CD4-positive, alpha-beta T cell treated with Interleukin-17A for 1 hour (primary cell): ENCODE results near the gene FBXW11.
"Not testable (repeated sequence)": the region's sequence is repeated elsewhere in the genome, so short reads cannot be mapped to it uniquely, and the experiment has no call there.

Experiments used
- DNase-seq: peaks from one replicate; pipeline ENCODE4 v3.0.0-alpha.2; 2020

FBXW11 gene

DNA sequence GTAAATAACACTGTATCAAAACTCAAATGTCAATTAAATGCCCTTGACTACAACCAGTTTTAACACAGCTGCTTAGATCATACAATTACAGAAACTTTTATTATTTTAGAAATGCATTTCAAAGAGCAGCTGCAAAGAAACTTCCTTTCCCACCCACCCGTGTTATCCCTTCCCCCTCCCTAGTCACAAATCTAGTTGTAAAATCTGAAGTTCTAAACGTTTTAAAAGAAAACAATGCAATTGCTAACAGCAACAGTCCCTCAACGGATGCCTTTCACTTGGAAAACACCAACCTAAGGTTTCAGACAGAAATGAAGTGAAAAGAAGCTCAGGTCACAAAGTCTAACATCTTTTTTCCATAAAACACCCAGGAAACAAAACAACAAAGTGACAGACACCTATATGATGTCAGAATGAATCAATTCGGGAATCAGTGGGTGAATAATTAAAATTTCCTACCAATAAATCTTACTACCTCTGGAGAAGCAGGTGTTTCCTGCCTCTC is 100.3 kb downstream of the FBXW11 start:
- DNase-seq, result no peak

DNA sequence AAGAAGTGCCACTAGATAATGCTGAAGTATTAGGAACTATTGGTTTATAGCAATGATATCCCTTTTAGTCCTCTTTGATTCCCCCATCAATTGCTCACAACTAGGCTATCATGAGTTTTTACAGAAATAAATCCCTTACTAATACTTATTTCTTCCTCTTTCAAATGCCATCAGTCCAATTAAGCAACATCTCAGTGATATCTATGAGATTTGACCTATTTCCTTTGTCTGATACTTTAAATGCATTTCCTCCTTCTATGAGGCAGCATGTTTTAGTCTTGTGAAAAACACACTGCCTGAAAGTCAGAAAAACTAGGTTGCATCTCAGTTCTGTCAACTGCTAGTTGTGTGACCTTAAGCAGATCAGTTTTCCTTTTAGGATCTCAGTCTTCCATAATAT is 101.6 kb downstream of the FBXW11 start:
- DNase-seq, result no peak

DNA sequence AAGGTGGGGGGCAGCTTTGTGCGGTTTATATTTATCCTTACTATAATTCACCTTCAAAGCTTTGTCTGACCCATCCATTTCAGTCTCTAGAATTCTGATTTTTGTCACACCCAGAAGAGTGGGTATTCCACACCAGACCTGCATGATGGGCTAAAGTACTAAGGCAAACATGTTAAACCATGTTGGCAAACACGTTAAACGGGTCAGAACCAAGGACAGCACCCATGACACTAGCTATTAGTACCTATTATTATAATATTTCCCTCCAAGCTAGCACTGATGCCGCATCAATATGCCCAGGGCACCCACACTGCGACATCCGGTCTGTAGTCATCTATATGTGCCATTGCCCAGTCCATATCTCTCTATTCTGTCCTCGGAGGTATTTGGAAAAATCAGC is 104.7 kb downstream of the FBXW11 start:
- DNase-seq, result no peak

DNA sequence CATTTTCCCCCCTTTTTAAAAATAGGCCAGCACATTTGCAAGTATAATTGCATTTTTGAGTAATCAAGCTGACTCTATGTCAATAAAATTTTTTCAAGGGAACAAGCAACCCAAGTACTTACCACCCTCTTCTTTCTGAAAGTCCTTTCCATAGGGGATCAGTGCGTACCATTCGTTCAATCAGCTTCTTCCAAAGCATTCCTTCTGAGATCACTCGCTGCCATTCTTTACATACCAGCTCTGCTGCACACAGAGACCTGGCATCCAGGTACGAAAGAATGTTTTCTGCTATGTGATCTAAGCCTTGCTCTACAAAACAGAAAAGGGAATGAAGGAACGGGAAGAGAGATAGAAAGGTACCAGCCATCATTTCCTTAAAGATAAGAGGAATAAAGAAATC is 106.6 kb downstream of the FBXW11 start:
- DNase-seq, result no peak

DNA sequence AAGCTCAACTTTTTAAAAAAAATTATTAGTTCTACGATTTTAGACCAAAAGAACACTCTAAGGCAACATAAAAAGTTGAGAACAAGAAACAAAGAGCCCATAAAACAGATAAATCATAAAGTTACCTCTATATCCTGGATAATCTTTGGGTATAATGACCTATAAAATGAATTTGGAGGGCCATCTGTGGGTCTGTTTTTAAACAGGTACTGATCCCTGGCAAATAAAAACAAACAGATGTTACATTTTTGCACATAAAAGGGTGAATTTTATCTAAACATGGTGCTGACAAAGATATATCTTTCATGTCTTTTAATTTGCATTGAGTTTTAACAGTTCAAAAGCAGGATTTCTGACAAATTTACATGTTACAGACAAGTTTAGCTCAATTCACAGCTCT is 107.6 kb downstream of the FBXW11 start:
- no peak for DNase-seq

DNA sequence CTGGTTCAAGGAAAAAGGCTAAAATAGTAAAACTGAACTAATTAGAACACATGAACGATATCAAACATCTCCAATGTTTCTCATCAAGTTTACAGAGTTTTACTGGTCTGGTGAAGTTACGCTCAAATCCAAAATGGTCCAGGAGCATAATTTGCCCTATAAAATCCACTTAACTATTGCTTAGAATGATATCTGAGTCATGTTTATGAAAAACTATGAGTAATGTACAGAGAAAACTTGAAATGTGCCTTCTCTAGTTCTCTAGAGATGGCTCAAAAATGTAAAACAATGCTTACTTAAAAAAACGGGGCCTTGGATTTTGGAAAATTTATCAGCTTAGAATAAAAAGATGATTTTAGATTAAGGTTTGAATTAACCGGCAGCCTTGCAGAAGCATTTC is 108.1 kb downstream of the FBXW11 start:
- no peak for DNase-seq

DNA sequence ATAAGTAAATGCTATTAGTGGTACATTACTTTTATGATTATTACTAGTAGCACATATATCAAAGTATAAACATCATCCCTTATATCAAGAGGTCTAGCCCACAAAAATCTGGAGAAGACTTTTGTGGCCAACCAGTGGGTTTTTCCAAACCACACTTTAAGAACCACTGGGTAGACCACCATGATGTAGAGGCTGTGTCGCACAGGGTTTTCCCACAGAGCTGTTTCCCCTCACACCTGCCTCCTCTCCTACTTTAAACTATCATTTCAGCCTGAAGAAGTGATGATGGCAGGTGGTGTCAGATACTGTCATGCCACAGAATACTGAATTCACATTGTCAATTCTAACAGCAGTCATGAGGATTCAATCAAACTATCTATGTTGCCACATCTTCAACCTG is 109.2 kb downstream of the FBXW11 start:
- no peak for DNase-seq

DNA sequence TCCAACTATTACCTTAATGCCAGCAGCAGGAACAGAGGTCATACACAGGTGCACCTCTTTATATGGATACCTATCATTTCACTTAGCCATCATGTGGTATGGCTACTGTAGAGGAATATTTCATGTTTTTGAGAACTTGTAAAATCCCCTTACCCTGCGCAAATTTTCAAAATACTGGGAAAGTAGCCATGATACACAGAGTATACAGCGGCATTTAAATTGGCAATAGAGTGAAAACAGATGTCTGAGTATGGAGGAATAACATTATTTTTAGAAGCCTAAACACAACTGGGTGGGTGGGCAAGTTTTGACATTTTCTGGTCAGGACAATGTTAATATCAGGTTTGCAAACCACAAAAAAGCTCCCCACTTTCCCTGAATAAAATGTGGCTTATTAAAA is 111.4 kb downstream of the FBXW11 start:
- no peak for DNase-seq

DNA sequence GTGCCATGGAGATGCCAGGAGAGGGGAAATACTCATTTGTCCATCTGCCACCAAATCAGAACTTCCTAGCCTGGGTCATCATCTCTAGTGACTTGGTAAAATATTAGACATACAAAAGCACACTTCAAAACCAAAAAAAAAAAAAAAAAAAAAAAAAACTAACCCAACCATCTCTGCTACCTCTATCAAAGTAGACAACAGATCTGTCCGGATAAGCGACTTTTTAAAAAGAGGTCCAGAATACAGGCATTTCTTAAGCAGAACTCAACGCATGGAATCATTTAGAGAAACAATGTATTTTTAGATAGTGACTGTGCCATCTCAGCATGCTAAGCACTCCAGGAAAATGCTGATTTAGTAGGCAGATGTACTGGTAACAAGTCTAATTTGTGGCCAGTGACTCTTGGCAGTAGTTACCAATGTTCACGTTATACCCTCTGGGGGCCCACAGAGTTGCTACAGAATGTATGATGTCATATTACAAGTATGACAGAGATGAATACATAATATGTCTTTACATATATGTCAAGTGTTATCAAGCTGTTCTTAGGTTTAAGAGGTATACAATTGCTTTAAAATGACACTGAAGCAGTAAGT is 113.0 kb downstream of the FBXW11 start:
- DNase-seq, result no peak

DNA sequence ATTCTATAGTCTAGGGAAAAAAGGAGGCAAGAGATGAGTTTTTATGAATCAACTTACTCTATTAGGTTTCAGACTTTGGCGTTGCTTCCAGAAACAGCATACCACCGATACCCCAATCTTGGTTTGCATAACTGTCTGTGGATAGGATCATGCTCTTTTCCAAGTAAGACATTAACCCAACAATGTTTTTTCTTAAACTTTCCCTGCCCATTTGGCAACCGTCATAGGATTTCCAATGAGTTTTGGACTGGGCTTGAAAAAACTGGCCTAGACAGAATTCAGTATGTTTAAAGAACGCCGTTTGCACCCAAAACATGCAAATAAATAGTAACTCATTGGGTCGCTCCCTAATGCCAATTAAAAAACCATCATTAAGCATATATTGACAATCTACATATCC is 114.8 kb downstream of the FBXW11 start:
- no peak for DNase-seq

DNA sequence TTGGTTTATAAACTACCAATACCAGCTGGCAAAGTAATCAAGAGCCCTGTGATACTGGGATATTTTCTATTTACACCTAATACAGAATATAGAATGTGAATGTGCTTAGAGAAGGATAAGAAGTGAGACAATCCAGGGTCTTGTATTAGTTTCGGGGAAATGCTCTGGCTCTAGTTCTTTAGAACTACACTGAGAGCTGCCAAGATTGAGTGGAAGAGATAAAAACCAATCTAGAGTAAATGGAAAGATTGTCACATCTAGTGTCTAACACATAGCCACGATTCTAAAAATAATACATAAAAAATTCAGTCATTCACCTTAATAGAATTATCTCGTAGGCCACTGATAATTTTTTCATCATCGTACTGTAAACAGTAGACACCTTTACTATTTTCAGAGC is 115.3 kb downstream of the FBXW11 start:
- no peak for DNase-seq

DNA sequence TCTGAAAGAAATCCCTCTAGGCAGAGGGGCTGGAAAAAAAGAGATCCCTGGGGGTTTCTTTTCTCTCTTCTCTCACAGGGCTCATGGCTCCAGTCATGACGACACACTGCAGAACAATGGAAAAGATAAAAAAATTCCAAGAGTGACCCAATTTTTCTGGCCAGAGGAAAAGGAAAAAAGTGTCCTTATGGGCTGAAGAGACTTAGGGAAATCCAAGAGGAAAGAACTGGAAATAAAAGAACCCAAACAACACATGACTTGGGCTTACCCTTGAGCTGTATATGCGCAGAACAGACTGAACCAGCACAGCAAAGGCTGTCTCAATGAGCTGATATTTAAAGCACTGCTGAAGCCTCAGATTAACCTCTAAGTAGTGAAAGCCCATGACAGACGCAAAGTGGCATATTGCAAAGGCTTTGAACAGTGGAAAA is 118.4 kb downstream of the FBXW11 start:
- no peak for DNase-seq

DNA sequence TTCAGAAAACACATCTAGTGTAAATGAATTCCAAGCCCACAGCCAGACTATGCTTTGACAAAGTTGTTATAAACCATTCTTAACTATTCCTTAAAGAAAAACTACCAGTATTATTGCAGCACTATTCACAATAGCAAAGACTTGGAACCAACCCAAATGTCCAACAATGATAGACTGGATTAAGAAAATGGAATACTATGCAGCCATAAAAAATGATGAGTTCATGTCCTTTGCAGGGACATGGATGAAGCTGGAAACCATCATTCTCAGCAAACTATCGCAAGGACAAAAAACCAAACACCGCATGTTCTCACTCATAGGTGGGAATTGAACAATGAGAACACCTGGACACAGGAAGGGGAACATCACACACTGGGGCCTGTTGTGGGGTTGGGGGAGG is 120.4 kb downstream of the FBXW11 start:
- DNase-seq, result not testable (repeated sequence)

DNA sequence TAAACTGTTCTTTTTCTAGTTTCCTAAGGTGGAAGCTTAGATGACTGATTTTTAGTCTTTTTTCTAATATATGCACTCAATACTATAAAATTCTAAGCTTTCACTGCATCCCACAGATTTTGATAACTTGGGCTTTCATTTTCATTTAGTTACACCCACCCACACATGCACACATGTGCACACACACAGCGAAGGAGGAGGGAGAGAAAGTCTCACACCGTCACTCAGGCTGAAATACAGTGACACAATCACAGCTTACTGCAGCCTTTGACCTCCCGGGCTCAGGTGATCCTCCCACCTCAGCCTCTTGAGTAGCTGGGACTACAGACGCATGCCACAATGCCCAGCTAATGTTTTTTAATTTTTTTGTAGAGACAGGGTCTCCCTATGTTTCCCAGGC is 124.3 kb downstream of the FBXW11 start:
- no peak for DNase-seq

DNA sequence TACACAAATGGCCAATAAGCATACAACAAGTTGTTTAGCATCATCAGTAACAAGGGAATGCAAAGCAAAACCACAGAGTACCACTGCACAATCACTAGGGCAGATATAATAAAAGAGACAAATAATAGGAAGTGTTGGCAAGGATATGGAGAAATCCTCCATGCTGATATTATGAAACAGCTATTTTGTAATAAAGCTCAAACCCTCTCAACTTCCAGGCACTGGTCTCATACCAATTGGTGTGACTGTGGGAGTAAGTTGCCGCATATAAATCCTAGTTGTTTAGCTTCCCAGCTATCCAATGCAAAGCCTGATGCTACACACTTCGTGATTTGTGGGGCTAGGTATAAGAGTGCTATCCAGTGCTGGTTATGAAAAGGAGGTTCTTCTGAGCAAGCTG is 132.2 kb downstream of the FBXW11 start:
- DNase-seq, result no peak

DNA sequence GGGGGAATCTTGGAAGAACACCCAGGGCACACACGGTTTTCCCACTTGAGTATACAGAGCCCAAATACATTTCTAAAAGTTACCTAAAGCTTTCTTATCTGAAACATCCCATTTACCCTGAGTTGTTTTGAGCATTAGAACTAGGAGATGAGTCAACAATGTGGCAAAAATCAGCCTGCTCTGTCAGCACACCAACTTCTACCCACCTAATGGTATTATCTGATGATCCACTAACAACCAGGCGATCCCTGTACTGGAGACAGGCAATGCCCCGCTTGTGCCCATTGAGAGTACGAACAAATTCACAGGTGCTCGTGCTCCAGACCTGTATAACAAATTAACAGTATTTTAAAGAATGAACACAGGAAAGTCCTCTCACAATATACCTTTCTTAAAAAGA is 133.8 kb downstream of the FBXW11 start:
- no peak for DNase-seq

DNA sequence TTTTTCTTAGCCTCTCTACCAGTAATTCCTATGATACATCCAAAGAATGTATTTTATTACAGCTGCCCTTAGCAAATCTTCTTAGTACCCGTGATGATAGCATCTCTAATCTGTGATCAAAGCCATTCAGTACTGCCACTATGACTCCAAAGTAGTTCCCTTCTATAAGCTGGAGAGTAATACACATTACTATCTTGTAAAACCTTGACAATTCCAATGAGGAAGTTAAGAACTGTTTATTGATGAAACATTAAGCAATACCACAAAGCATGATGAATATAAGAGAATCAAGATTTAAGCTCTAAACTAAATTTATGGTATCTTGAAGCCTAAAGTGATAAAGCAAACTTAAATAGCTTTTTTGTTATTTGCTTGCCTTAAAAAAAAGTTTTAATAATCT is 134.7 kb downstream of the FBXW11 start:
- DNase-seq, result no peak

DNA sequence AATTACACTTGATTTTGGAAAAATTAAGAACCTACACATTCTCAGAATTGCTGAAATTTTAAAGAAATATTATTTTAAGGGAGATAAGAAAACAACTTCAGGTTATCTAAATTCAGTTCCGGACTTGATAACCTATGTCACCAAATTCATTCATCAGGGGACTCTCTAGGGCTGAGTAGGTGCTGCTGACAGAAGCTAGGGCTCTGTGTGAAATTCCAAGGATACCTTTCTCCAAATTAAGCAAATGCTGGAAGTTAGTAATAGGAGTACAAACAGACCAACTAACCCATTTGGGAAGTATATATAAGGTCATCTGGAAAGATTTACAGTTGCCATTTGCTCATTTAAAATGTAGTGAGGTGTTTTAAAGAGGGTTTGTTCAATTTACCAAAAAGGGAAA is 136.5 kb downstream of the FBXW11 start:
- no peak for DNase-seq

DNA sequence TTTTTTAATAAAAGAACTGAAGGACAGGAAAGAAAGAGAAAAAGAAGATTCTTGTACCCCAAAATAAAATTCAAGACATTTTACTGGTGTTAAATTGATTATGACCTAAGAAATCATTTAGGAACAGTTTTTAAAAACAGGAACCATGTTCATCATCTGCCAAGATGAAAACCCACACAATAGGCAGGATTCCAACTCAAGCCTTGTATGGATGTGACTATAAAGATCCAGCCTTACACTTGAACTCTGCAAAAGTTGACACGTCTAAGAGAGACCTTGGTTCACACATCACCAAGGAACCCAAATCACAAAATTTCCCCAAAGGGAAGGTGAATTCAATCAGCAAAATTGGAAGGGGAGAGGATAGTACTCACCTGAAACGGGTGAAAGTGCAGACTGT is 138.2 kb downstream of the FBXW11 start:
- DNase-seq, result no peak

DNA sequence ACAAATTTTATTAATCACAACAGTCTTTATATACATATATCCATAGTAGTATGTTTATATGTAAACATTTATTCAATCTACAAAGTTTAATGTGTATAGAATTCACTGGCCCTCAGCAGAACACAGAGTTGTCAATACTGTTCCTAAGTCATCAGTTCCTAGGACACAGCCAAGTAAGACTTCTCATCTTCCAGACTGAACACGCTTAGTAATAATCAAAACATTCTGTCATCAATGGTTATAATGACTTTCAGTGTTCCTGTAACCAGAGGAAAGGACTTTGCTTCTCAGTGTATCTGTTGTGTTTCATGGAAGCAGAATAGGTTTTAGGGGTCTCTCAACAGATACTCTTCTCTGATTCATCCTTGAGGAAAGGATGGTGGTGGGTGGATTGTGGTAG is 138.7 kb downstream of the FBXW11 start:
- DNase-seq, result no peak

DNA sequence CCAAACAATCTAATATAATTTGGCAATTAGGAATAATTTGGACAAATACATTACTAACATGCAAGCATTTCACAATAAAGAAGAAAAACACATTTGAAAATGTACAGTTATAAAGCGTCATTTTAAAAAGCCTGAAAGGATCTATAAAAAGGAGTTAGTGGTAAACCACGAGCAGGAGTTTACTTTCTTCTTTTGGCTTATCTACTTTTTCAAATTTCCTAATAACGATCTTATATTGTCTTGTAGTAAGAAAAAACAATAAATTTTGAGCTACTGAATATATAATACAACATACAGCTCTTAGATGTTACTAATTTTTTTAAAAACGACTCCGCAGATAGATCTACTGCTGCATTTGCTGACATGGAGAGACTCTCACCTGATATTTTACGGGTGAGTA is 141.0 kb downstream of the FBXW11 start:
- no peak for DNase-seq

DNA sequence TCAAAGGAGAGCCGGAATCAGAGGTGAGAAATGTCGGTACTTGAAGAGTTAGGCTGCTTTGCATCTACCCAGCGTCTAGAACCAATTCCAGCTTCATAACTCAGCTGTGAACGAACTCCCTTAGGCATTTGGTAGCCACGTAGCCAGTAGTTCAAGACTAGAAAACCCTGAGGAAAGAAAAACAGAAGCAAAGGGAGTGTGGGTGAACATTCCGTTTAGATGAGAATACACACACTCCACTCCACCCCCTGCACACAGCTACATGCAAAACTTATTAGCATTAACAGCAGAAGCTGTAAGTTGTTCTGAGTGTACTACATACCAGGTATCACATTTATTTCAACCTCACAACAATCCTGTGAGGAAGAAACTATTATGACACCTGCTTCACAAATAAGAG is 142.5 kb downstream of the FBXW11 start:
- DNase-seq, result no peak

DNA sequence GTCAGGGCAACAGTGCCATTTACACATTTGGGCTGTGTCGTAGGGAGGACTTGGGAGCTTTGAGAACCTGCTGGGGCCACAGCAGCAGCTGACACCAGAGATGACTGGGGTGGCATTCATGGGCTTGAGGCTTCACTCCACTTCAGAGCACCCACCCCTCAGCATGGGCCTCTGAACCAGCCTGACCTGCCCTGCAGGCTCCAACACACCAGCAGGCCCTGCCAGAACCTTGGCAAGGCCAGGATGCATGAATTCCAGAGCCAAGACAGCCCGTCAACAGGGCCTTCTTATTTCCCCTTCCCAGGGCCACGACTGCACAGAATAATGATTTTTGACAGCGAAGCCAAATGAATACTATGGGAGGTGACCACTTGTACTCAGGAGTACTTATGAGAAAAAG is 143.8 kb downstream of the FBXW11 start:
- no peak for DNase-seq

DNA sequence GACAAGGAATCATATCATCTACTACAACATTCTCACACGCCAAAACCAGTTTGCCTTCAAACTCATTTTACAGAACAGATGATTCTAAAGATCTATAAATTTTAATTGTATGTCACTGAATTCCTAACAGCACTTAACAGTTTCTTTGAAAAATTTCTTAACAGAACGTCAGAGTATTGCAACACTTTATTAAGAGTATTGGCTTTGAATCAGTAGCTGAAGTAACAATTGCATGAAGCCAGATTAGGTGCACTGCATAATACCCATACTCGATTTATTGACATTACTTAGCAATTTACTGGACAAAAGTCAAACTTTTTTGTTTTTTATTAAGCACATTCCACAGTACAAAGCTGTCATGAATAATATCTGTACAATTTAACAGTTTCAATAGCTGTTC is 145.1 kb downstream of the FBXW11 start:
- DNase-seq, result no peak

DNA sequence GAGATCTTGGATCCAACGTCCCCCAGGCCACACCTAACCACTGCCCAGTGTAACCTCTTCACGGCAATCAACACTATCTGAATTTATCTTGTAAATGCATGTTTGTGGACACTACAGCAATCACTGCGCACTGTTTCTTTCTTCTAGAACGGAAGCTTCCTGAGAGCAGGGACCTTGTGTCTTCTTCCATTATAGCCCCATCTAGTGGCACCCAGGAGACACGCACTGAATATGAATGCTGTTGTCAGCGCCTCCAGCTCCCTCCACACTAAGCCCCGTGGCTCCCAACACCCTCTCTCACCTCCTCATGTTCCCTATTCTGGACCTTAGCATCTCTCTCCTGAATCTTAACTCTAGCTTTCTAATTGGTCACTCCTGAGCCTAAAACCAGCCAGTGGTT is 148.1 kb downstream of the FBXW11 start:
- DNase-seq, result no peak

DNA sequence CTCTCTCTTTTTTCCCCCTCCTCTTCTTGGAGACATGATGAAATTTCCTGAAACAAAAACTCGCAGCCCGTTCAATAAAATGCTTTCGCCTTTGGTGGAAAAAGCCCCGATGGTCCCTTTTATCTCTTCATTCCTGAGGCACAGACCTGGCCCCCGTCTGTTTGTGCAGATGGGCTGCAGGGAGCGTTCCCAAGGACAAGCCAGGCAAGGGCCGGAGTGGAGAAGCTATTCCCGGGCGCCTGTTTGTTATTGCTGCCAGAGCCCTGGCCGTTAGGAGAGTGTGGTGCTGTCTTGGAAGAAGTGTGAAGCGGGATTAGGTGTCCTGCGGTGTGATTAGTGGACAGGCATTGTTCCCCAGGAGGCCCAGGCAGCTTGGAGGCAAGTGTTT is 149.0 kb downstream of the FBXW11 start:
- no peak for DNase-seq
